Measurements from ENCODE around the gene MAPKBP1.
"Not testable (repeated sequence)": the region's sequence is repeated elsewhere in the genome, so short reads cannot be mapped to it uniquely, and the experiment has no call there.

Gene MAPKBP1, protein sequence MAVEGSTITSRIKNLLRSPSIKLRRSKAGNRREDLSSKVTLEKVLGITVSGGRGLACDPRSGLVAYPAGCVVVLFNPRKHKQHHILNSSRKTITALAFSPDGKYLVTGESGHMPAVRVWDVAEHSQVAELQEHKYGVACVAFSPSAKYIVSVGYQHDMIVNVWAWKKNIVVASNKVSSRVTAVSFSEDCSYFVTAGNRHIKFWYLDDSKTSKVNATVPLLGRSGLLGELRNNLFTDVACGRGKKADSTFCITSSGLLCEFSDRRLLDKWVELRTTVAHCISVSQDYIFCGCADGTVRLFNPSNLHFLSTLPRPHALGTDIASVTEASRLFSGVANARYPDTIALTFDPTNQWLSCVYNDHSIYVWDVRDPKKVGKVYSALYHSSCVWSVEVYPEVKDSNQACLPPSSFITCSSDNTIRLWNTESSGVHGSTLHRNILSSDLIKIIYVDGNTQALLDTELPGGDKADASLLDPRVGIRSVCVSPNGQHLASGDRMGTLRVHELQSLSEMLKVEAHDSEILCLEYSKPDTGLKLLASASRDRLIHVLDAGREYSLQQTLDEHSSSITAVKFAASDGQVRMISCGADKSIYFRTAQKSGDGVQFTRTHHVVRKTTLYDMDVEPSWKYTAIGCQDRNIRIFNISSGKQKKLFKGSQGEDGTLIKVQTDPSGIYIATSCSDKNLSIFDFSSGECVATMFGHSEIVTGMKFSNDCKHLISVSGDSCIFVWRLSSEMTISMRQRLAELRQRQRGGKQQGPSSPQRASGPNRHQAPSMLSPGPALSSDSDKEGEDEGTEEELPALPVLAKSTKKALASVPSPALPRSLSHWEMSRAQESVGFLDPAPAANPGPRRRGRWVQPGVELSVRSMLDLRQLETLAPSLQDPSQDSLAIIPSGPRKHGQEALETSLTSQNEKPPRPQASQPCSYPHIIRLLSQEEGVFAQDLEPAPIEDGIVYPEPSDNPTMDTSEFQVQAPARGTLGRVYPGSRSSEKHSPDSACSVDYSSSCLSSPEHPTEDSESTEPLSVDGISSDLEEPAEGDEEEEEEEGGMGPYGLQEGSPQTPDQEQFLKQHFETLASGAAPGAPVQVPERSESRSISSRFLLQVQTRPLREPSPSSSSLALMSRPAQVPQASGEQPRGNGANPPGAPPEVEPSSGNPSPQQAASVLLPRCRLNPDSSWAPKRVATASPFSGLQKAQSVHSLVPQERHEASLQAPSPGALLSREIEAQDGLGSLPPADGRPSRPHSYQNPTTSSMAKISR (N-terminal part only)

DNA sequence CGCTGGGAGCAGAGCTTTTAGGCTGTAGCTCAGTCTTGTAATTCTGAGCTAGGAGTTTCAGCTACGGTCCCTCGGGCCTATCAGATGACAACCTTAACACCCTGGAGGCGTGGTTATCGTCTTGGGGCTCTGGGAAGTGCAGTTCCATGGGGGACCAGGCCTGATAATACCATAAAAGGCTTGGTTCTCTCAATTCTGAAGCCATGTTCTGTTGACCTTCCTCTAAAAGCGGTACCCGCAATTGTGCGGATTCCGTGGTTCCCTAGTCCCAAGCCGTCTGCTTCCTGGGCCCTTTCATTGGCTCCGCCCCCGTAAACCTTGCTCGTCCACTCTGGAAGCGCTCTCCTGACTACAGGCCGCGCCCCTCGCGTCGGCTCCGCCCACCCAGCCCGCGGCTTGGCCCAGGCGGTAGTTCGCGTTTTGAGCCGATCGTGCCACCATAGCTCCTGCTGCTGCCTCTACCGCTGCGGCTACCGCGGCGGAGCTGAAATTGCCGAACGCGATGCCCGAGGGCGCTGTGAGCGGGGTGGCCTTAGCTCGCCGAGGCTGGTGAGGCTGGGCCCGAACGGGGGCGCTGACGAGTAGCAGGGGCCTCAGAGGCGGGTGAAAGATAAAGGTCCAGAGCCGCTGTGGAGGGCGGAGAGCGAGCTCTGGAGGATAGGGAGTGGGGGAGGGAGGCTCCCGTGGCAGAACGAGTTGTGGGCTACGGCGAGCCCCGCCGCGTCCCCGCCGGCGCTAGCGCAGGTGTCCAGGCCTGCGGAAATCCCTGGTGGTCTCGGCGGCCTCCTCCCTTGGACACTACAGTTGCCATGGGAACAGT is at the start of gene MAPKBP1:
MAPKBP1 (plus strand) TSS at position 423 of the 820 bp plus-strand sequence. CDS start 792 bp downstream, outside the sequence.
- peak; percentile 98 for DNase-seq

DNA sequence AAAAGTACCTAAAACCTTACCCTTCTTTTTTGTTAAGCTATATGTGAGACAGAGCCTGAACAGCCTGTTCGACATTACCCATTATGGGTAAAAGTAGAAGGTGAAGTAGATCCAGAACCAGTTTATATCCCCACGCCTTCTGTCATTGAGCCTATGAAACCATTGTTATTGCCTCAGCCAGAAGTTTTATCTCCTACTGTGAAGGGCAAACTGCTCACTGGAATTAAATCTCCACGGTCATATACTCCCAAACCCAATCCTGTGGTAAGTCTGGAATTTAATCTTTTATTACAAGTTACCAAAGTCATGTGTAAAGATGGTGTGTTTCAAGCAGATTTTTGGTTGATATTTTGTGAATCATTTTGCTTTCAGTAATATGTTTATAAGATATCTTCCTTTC is 47.1 kb upstream of the MAPKBP1 start:
- DNase-seq: no peak

DNA sequence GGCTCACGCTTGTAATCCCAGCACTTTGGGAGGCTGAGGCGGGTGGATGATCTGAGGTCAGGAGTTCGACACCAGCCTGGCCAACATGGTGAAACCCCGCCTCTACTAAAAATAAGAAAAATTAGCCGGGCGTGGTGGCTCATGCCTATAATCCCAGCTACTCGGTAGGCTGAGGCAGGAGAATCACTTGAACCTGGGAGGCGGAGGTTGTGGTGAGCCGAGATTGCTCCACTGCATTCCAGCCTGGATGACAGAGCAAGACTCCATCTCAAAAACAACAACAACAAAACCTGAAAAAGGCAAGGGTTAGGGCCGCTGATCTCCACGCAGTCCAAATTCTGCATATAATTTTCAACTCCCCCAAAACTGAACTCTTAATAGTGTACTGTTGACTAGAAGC is 46.2 kb upstream of the MAPKBP1 start:
- DNase-seq: not testable (repeated sequence)

DNA sequence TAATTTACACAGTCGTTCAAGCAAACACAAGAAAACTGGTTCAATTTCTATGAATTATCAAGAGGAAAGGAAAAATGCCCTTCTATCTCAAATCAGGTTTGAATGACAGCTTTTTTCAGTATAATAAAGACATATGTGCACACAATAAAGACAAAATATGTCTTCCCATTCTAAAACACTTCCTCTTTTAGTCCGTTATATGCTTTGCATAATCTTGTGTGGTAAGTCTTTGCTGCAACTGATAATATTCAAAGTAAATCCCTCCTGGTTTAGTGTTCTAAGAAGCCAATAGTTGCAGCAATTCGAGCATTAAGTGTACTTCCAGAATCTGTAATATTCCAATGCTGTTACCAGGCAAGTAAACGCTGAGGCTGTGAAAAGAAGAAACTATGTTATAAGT is 43.7 kb upstream of the MAPKBP1 start:
- no peak for DNase-seq

DNA sequence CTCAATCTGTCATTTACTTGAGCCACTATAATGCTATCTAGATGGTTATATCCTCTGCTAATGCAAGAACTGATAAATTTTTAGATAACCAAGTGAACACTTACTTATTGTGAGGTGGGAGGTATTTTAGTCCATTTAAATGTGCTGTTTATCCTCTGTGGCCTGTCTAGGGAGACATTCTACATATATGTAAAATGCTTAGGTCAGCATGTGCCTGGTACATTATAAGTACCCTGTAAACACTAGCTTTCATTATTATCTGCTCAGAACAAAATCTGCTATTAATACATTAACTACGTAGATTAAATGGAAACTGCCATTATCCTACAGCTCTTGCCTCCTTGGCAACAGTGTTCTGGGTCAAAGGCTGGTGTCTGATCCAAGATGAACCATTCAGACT is 41.8 kb upstream of the MAPKBP1 start:
- no peak for DNase-seq

DNA sequence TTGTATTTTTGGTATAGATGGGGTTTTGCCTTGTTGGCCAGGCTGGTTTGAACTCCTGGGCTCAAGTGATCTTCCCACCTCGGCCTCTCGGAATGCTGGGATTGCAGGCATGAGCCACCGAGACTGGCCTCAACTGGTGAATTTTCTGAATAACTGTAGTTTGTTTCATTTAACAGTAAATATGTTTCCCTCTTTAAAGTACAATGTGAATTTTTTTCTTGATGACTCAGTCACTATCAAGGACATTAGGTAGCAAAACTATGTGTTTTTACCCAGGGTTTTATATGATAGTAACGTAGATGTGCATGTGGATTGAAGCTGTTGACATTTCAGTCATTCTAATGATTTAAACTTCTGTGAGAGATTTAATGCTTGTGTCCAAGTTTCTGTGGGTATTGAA is 40.2 kb upstream of the MAPKBP1 start:
- no peak for DNase-seq

DNA sequence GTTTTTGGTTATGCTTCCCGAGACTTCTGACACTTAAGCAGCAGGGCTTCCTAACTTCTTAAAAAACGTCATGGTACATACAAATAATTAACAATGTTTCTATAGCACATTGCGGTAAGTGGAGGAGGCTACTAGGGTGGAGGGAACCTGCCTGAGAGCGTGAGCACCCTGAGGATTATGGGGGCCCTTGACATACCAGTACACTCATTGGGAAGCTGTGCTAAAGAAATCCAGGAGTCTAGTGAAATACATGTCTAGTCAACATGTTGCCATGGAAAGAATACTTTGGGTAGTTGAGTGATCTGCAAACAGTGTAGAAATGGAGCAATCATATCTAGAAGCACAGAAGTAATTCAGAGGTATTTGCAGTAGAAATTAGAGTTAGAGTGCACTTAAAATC is 39.2 kb upstream of the MAPKBP1 start:
- no peak for DNase-seq

DNA sequence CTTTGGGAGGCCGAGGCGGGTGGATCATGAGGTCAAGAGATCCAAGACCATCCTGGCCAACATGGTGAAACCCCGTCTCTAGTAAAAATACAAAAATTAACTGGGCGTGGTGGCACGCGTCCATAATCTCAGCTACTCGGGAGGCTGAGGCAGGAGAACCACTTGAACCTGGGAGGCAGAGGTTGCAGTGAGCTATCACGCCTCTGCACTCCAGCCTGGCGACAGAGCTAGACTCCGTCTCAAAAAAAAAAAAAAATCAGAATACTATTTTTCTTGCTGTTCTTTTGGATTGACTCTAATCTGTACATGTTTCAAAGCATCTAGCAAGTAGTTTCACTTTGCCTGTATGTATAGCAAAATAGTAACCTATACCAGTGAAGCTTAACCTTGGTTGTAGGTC is 38.8 kb upstream of the MAPKBP1 start:
- not testable (repeated sequence) for DNase-seq

DNA sequence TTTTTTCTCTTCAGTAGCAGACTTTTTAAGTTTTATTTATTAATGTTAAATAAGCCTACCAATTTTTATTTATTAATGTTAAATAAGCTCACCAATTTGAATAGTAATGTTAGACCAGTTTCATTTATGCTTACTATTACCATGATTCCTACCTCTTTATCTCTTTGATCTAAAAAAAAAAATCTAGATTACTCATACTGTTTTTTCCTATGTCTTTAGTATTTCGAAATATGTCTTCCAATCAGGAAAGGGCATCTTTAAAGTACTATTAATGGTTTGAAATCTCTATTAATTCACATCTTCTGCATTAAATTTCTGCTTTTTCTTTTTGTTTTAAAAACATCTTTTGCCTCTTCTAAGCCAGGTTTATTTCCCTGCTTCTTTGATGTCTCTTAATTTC is 27.5 kb upstream of the MAPKBP1 start:
- DNase-seq: no peak

DNA sequence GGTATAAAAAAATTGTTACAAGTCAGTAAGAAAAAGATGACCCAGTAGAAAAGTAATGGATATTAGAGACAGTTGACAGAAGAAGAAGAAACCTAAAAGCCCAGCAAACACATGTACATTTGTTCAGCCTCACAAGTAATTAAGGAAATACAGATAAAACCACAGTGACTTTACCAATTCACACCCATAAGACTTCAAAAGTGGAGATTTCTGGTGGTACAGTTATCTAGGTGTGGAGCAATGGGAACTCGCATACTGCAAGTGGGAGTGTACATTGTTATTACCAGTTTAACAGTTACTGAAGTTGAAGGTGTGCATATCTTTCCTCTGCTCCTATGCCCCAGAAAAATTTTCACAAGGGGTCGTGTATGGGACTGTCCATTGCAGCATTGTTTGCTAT is 18.1 kb upstream of the MAPKBP1 start:
- no peak for DNase-seq

DNA sequence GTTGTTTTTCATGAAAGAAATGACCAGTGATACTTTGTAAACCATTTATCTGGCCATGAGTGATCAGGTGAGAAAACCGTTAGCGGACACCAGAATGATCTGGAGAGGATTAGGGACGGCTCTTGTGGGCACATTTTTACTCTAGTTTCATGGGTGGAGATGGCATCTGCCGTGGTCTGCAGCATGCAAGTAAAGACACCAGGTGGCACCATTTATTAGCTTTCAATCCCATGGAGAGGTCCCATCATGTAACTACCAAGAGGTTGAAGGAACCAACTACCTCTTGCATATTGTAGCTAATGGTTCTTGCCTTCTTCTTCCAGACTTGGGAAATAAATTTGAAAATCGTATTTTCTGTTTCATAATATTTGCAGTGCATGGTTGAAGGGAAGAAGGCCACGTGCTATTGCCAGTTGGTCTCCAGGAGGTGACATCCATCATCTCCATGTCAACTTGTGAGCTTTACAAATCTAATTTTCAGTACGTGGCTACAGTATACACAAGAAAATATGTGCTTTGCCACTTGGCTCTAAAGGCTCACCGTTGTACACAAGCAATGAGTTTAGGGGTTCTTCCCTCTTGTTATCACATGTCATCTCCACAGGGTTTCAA is 1.5 kb upstream of the MAPKBP1 start:
- peak; percentile 54 for DNase-seq

DNA sequence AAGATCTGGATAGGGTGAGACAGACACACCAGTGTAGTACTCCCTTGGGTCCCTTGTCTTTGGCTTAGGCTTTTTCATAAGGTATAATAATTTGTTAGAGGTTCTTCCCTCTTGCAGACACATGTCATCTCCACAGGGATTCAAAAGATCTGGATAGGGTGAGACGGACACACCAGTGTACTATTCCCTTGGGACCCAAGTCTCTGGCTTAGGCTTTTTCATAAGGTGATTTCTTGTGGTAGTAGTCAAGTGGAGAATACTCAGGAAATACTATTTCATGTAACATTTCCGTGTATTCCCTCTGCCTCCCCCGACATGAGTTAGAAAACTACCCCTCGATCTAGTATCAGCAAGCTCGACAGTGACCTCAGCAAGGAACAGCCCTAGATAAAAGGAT is 954 bp upstream of the MAPKBP1 start:
- no peak for DNase-seq

DNA sequence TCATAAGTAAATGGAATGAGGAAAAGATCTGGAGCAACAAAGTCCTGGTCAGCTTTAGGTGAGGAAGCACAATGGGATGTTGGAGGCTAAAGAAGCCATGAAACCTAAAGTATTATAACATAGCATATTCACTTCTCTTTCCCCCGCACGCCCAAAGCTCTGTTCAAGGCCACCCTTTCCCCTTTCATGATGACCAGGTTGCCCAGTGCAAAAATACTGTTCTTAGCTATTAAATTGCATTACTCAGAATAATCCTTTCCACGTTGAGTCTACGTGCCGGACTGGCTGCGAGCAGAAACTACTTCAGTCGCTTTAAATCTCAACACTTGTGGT is 589 bp upstream of the MAPKBP1 start:
- DNase-seq: no peak

DNA sequence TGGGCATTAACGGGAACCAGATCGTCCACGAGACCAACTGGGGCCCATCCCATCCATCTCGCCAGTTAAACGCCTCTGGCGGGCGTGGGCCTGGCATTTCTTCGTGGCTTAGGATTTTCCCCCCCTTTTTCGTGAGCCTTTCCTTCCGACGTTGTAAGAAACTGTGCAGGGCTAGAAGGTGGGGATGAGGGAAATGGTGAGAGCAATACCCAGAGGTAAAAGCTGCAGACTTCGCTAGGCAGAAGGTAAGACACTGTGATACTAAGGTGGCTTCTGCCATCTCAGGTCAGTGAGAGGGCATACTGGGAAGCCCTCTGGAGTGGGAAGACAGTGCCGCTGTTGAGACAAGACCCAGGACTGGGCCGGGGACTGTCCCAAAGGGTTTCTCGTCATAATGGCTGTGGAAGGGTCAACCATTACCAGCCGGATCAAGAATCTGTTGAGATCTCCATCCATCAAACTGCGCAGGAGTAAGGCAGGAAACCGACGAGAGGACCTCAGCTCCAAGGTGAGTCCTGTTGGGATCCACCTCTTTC is 666 bp downstream of the MAPKBP1 start:
- no peak for DNase-seq

DNA sequence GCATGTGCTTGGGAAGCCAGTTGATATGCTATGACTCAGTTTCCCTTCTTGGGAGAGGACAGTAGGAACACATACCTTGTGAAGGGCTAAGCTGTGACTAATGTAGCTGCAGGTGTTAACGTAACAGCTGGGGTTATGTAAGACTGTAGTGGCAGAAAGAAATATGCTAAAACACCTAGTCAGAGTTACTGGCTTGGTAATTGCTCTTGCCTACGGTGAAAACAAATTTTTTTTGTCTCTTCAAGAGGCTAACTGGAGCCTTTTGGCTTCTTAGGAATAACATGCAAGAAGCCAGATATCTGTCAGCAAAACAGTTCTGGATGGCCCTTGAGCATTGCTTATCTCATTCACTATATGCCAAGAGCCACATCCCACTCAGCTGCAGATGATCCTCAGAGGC is 1.4 kb downstream of the MAPKBP1 start:
- DNase-seq: no peak

DNA sequence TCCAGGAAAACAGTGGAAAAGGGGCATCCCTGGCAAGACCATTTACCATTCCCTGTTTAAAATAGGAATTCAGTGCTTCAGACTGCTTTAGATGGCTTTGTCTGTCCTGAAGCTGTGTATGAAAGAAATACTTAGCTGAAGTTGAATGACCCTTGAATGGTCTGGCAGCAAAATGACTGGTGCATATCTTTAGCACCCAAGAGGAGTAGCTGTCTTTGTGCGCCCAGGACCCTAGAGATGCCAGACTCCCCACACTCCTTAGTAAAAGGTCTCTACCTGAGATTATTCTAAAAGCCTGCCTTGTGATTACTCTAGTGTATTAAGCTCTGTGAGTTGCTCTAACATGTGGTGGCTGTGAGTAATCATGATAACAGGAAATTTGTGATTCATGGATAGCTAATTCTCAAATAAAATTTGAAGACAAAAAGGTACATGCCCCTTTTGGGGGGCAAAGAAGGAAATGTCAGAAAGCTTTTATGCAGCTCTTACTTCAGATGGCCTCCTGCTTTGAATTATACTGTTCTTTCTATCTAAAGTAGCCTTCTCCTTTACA is 3.2 kb downstream of the MAPKBP1 start:
- no peak for DNase-seq

DNA sequence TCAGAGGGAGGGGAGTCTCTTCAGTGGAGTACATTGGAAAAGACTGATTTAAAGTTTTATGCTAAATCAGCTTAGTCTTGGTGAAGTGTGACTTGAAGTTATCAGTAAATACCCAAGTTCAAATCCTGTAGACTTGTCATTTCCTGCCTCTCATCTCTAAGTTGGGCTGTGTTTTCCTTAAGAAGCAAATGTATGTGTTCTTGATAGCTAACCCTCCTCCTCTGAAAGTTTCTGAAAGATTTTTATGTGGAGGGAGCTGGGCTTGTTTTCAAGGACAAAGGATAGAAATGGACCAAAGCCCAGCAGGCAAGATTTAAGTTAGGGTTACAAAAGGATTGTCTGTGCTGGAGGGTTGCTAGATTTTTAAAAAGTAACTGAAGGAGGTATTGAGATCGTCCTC is 4.2 kb downstream of the MAPKBP1 start:
- DNase-seq: no peak

DNA sequence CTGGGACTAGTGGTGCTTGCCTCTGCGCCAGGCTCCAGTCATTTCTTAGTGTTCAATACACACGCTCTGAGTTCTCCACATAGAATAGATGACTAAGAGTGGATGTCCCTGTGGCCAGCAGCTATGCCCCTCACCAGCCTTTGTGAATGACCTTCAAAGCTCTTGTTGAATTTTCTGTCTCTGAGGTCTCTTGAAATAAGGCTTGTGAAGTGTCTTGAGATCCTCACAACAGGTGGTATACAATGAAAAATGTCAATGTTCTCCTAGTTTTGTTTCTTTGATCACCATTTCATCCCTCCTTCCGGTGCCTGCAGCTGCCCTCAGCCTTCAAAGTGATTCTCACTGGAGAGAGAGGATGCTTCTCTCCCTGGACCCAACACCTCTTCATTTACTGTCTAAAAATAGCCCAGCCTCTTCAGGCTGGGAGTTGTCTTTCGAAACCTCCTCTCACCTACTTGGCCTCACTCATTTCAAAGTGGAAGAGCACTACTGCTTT is 5.4 kb downstream of the MAPKBP1 start:
- DNase-seq: no peak

DNA sequence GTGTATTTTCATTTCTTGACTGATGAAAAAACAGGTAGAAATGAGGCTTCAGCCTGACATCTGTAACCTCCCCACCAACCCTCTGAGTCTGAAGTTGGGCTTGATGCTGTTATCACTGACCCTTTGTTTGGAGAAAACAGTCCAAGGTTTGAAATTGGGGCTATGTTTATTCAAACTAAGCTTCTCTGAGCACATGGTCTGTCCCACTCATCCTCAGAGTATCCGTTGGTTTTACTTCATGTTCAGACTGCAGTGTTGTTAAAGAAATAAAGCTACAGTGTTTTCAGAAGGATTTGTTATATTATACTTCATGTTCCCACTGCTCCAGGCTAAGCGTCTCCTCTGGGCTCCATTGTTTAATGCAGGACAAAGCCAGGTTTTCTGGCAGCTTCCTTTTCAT is 6.0 kb downstream of the MAPKBP1 start:
- no peak for DNase-seq

DNA sequence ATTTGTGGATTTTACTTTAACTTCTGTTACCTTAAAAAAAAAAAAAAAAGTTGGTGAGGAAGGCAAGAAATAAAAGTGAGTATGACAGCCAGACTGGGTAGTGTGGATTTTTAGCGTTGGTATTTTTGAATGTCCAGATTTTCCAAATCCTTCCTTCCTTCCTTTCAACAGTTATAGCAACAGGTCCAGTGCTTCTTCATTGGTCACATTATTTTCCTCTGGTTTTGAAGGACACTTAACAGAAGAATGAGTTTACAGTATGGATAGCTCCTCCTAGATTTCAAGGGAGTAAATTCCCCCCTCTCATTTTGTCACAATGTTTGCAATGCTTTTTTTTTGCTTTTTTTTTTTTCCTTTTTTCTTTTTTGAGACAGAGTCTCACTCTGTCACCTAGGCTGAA is 6.4 kb downstream of the MAPKBP1 start:
- no peak for DNase-seq
